Stimulated activated CD8-positive, alpha-beta memory T cell treated with anti-CD3 and anti-CD28 coated beads, Interleukin-2, amount 100 ng/mL, for 48 hours (primary cell): ENCODE data around the gene CACNA2D3.
"Not testable (repeated sequence)": the region's sequence is repeated elsewhere in the genome, so short reads cannot be mapped to it uniquely, and the experiment has no call there.

Experiments used
- DNase-seq, 2 donors: peaks; one replicate each; pipeline ENCODE4 v3.0.0-alpha.2; 2020; ENCODE audit warnings: low read depth in 2 of 2

The CACNA2D3 gene

DNA sequence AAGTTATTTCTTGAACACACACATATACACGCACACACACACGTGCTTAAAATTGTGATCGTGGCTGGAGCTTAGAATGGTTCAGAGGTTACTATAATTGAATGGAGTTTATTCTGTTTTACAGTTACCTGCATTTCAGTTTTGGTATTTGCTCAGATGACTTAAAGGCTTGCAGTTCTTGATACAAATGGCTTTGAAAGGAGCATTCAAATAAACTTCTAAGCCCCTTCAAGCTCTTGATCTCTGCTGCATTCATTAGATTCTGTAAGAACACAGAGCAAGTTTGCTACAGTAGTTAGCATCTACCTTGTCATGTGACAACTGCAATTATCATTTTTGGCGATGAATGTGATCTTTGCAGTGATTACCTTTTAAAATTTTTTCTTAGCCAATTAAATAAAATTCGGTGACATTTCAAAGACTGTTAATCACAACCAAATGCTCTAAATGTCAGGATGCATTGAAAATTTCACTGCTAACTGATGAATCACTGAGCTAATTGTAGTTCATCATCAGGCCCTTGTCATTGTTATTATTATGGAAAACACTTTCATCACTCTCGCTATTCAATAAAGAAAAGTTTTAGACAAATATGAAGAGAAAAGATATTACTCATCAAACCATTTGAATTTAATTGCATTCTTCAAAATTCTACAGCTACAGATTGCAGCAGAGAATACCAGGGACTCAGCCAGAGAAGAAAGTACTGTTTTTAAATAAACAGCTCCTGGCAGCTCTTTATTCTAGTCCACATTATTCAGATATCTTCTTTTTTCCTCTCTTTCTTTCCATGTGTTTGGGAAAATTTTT lies 509.4 kb downstream of the CACNA2D3 start:
- DNase-seq = no peak

DNA sequence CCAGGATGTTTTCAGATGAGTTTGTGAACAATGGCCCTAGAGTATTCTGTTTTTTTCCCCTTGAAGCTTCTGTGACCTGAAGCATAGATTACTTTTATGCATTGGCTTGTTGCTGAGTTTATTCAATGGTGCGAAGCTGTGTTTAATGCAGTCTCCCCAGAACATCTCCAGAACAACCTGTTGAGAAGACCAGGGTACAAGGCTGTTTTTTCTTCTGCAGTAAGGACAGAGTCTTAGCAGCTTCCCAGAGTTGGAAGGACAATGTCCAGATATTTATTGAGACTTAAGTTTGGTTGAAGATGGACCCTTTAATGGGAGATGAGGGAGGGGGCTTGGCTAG lies 509.9 kb downstream of the CACNA2D3 start:
- no peak for DNase-seq

DNA sequence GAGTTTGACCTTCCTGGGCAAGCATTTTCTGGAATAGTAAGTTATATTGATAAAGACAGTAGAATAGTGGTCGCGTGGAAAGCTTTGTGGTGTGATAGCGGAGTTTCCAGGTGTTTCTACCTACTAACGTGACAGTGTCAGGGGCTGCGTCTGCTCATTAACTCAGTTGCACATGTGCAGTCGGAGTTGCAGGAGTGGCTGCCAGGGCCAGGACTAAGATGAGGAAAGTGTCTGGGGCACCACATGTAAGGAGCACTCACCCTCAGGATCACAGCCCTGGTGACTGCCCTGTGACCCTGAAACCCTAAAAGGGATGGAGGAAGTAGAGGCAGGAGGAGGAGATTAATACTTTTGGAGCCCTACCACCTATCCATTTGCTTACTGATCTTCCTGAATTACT lies 510.5 kb downstream of the CACNA2D3 start:
- DNase-seq = no peak

DNA sequence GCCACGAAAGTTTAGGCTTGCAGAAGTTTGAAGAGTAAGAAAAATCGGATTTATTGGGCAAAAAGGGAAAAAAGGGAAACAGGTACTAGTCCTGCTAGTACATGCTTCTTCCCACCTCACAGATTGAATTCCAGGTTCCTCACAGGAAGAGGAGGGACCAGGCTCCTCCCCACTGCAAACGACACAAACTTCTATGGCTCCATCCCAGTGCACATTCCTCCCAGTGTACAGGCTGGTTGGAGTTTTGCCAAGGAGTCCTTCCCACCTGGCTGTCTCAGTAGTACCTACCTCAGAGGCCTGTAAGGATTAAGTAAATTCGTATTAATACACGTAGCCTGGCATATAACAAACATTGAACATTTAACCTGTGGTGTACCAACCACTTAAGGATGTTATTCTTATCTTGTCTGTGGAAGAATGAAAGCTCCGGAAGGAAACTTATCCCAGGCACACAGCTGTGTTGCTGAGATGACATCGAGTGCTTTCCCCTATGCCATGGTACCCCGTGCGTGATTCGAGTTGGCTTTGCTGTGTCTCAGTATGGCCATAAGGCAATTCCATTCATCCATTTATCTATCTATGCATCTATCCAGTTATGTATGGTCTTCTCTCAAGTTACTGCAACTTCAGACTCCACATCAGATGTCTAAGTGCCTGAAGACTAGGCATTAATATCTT lies 511.2 kb downstream of the CACNA2D3 start:
- no peak for DNase-seq

DNA sequence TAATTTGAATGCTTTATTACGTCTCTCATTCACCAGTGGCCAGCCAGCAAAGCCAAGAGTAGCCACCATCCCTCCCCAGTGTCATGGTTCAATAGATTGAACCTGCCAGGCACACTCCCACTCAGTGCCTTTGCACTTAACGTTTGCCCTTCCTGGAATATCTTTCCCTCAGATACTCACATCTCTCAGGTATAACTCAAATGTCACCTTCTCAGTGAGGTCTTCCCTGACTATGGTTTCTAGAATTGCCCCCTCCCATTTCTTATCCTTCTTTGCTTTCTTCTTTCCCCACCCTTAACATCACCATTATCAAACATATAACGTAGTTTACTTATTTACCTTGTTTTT lies 511.7 kb downstream of the CACNA2D3 start:
- DNase-seq = no peak

DNA sequence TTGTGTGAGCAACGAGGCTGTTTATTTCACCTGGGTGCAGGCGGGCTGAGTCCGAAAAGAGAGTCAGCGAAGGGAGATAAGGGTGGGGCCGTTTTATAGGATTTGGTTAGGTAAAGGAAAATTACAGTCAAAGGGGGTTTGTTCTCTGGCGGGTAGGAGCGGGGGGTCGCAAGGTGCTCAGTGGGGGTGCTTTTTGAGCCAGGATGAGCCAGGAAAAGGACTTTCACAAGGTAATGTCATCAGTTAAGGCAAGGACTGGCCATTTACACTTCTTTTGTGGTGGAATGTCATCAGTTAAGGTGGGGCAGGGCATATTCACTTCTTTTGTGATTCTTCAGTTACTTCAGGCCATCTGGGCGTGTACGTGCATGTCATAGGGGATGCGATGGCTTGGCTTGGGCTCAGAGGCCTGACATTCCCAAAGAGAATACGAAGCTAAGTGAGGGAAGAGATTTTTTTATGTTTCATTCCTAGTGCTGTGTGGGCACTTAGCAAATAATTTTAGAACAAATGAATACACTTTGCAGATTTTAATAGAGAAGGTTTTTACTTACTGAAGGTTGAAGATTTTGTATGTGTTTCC lies 517.5 kb downstream of the CACNA2D3 start:
- DNase-seq = not testable (repeated sequence)

DNA sequence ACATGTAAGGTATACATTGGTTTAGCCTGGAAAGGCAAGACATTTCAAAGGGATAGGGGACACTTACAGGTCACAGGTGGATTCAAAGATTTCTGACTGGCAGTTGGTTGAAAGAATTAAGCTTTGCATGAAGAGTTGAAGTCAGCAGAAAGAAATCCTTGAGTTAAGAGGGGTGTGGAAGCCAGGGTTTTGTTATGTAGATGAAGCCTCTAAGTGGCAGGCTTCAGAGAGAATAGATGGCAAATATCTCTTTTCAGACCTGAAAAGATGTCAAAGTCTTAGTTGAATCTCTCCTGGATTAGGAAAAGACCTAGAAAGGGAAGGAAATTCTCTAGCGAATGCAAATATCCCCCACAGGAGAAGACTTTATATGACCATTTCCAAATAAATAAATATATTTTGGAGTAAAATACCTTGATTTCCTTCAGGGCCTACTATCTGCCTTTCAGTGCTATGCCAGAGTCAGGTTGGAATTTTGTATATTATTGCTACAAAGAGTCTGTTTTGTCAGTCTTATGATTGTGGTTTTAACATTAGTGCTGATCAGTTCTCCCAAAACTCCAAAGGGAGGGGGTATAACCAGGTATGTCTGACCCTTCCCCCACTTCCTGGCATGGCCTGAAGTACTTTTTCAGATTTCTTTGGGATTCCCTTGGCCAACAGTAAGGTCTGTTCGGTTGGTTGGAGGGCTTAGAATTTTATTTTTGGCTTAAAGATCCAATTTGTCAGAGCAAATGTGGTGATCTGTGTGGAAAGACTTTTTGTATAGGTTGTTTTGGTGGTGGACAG lies 519.1 kb downstream of the CACNA2D3 start:
- DNase-seq = no peak

DNA sequence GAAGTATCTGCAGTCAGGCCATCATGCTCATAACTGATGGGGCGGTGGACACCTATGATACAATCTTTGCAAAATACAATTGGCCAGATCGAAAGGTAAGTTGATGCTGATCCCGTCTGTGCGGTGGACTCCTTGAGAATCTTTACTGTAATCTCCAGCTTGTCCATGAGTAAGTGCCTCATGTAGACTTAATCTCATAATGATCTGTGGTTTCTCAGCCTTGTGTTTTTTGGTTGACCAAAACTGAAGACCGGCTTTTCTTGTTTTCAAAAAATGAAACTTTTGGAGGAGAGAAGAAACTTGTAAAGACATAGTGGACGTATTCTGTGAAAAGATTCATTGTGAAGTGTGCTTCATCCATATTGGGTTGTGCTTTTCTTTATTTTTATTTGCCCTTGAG lies 519.8 kb downstream of the CACNA2D3 start:
- no peak for DNase-seq

DNA sequence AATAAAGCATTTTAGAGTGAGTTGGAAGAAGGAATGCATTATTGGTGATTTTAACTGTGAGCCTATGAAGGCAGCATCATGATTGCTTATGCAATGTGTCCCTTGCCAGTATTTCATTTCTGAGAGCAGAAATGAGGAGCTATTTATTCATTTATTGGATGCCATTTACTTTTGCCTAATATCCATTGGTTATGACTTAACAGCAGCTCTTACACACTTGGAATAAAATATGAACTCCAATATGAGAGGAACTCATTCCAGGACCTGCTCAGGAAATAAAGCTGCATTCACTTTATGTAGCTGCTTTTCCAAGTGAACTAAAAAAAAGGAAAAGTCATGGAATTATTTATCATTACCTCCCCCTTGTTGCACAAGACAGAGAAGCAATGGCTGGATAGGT lies 525.4 kb downstream of the CACNA2D3 start:
- DNase-seq = no peak

DNA sequence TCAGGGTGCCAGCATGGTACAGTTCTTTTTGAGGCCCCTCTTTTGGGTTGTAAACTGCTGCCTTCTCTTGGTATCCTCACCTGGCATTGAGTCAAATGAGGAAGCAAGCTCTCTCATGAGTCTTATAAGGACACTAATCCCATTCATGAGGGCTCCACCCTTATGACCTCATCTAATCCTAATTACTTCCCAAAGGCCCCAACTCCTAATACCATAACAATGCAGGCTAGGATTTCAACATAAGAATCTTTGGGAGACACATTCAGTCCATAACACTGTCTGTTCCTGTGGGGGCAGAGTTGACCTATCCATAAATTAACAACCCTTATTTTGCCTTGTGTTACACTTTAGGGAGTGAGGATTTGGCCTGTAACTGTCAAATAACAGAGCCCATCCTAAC lies 527.2 kb downstream of the CACNA2D3 start:
- no peak for DNase-seq

DNA sequence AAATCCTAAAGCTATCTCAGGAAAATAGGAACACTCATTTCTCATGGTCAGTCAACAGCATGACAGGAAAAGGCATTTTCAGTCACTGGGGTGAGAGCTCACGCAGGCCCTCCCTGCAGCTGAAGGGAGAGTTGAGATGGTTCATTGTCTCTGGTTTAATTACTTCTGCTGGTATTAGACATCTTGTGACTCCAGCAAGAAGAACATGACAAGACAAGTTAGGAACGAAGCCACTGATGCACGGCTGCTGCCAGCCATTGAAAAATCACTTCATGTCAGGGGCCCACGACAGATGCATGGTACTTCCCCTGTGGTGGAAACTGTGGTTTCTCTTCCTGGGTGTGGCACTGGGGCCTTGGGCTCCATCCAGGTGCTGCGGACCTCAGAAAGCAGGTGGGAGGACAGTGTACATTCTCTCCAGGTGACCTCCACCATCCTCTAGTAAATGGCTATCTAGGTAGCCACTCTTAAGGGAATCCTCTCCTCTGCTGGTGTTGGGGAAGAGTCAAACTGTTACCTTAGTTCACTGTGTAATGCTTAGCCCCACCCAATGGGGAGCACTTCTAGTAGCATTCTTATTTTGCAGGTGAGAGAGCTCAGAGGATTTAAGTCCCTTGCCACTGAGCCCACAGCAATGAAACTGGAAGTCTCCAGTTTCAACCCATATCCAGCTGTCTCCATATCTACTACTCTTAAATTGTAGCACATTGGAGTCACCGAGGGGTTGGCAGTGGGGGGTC lies 531.3 kb downstream of the CACNA2D3 start:
- no peak for DNase-seq

DNA sequence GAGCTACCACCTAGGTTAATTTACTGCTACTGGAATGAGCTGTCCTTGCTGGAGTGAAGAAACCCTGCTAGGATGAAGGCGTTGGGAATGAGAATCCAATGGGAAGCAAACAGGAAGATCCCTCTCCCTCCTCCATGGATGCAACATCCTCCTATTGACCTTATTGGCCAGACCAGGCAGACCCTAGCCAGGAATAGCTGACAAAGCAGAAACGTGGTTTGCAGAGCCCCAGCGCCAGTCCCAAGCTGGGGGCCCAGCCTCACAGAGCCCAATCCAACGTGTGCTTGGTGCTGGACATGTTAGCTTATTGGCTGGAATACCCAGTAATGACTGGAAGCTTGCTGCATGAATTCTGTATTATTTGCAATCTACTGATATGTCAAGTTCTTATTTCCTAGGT lies 532.4 kb downstream of the CACNA2D3 start:
- no peak for DNase-seq

DNA sequence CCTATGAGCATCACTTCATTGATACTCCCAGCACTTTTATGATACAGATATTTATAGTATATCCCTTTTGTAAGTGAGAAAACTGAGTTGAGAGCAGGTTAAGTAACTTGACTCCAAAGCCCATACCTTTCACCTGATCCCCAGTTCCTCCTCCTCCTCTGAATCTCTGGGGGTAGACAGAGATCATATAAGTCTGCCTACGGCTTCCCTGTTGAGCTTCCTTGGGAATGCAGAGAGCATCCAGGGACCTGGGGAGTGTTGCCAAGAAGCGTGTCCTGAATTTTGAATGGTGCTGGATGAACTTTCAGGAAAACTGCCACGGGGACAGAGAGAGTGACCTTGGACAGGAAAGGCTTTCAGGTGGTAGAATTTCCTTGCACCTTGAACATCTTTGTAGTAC lies 537.0 kb downstream of the CACNA2D3 start:
- DNase-seq = no peak

DNA sequence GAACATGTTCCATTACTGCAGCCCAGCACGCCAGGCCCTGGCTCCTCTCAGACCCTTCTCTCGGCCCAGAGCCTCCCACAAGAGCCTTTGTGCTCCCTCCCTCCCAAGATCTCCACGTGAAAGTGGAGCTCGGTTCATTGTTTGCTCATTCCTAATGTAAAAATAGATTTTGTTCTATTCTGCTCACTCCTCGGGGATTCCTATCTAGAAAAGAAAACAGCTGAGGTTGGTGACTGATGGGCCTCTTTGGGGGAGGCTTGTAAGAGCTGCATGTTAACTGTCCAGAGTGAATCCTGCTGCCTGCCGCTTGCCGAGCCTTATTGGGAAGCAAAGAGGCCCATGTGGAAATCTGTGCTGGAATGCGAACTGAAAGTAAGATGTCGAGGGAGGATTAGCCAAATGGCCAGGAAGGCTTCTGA lies 538.4 kb downstream of the CACNA2D3 start:
- no peak for DNase-seq

DNA sequence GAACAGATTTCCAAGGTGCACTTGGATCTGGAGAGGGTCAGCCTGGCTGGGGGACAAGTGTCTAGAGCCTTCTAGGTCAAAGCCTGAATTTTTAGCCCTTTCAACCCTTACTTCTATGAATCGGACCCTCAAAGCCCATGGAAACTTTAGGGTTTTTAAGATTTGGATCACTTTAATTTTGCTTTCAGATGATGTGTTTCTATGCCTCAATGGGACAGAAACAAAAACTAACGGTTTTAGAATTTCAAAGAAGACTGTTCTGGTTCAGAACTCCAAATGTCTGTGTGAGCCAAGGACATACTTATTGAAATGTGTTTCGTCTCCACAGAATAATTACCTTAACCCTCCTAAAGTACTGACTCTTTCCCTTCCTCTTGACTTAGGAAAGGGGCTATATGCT lies 538.8 kb downstream of the CACNA2D3 start:
- no peak for DNase-seq

DNA sequence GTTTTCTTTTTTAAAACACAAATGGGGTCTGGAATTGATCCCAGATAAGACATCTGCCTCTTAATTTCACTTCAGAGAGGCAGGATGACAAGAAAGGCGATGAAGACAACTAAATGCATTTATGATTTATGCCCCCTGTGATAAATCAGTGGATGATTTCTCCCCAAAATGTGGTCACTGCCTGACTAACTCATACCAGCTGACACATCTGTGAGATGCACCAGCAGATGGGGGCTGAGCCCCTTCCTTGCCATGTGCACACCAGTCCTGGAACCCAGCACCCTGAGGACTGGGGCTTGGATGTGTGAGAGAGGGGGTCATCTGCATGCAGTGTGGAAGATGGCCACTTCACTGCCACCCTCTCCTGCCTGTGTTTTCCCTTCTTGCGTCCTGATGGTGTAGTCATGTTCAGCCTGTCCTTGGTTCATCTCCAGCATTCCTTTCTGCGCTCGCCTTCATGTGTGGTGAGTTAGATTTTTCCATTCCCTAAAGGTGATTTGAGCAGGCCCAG lies 541.2 kb downstream of the CACNA2D3 start:
- no peak for DNase-seq

DNA sequence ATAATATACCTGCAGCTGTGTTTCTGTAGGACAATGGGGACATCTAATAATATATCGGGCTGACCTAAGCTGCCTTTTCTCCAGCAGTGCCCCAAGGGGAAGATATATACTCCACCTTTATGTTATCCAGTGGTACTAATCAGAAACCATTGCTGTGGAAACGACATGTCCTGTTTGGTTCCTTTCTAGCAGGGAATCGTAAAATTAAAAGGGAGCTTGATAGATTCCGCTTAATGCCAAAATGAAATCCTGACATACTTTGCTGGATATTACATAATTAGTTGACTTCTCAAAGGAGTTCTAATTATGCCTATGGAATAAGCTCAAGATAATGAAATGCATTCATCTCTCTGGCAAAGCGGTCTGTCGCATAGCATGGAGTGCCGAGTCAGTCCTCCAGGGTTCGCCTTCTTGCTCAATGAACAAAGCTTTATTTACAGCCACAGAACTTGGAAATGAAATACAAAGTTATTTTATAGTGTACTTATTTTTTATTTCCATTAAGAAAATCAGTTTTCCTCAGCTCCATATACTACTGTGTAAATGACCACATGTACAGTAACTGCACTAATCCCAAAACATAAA lies 542.8 kb downstream of the CACNA2D3 start:
- no peak for DNase-seq

DNA sequence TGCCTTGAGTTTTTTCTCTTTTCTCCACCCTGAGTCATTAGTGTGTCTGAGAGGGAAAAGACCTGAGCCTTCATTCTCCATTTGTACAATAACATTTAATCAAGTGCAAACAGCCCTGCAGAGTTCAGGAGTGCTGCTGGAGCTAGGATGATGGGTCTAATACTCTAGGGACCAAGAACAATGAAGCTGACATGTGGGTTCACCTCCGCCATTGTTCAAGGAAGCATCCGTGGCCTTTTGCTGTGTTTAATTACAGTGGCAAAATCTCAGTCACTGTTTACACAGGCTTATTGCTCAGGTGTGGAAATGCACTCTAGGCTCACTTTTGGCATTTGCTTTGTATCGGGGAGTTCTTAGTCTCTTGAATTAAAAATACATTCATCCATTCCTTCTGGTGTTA lies 545.9 kb downstream of the CACNA2D3 start:
- DNase-seq = no peak

DNA sequence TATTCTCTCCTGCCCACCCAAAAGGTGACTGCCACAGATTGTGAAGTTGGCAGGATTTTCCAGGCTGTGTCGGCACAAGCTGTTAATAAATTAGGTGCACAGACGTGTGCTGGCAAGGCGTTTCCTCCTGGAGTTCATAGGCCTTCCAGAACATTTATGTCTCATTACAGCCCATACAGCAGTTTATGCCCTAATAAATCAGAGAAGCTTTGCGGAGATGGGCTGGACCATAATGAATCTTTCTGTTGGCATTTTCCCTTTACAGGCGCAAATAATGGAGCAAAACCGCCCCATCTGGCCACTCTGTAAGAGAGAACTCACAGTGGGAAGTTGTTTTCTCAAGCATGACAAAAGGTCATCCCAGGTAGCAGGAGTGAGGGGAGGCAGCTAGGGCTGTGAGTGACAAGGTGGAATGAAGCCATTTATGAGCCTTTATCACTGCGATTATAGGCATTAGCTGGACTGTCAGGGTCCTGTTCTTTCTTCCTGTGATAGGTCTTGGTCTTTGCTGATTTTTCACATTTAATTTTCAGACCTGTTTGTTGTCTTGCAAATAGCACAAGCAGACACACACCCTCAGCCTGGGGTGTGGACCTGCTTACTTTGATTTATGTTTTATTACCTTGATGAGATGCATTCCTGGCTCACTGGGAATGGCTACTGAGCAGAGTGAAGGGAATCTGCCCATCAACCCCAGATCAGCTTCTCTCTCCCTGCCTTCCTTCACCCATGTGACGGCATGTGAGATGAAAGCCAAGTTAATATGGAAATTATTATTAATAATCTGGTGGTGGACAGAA lies 548.0 kb downstream of the CACNA2D3 start:
- no peak for DNase-seq

DNA sequence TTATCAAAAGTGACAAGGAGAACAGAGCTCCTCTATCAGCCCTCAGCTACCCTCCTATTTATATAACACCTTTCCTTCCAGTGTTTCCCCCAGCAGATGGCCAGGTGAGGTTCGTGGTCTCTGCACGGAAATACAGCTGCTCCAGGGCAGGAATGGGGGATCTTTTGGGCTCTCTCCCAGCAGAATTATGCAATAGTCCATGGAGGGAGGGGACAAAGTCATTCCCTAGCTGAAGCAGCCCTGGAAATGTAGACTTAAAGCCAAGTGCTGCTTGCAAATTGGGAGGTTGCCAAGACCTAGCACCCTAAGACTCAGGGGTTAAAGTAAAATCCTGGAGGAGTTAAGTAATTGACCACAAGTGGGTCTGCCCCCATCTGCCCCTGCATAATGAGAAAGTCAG lies 549.2 kb downstream of the CACNA2D3 start:
- DNase-seq = no peak
